ENCODE data around the gene STX8. TPM values are rescaled to one million over a fixed set of nuclear protein-coding genes. Genes with fewer than 3 reads are reported as not detected.

Gene STX8
- total and polyA plus RNA-seq, 8 donors, result 21.6 to 559 (median 75.0) TPM

GRCh38 chr17:9443811-9444210 is 131.8 kb downstream of the STX8 start:
- no peak for DNase-seq
- WGBS, 5 donors, result 81 to 94% (median 90%) methylated on average over 5 of the region's 5 CpGs
- Histone ChIP-seq H3K4me3 (no peak overlapping the region), H3K4me1 (no peaks in the 10 kb centered on the region), H3K27me3 (no peaks in the 10 kb centered on the region), H3K36me3 (no peaks in the 10 kb centered on the region), H3K27ac (no peak overlapping the region), H3K9me3 (no peaks in the 10 kb centered on the region)
- no peak for TF ChIP-seq CTCF (IDR thresholded peaks at IDR 0.05)
- TF ChIP-seq POLR2A (IDR thresholded peaks at IDR 0.05), result no peak
- intact Hi-C loops (cut with DNase I; ENCODE audit: low total_unique reads), result no loop called here

GRCh38 chr17:9439851-9440250 is 135.8 kb downstream of the STX8 start:
- H3K36me3 ChIP-seq, result no peaks in the 10 kb centered on the region
- TF ChIP-seq POLR2AphosphoS5 (IDR thresholded peaks at IDR 0.05) (no peak), EP300 (IDR thresholded peaks at IDR 0.05) (no peak), CTCF (IDR thresholded peaks at IDR 0.05) (no peak), POLR2A (IDR thresholded peaks at IDR 0.05) (no peak)
- H3K9me3 ChIP-seq, result no peaks in the 10 kb centered on the region
- intact Hi-C loops (cut with DNase I; ENCODE audit: low total_unique reads), result no loop called here
- no peaks in the 10 kb centered on the region for H3K27me3 ChIP-seq
- H3K4me1 ChIP-seq, result peaks cover 0 to 3% (median under 1%) of the 10 kb centered on the region in 4 donors
- no peak overlapping the region for H3K4me3 ChIP-seq
- no peak overlapping the region for H3K27ac ChIP-seq
- no peak for DNase-seq
- 91 to 95% (median 92%) methylated on average over 3 of the region's 3 CpGs for whole genome bisulfite sequencing, 5 donors

- 63 to 86% (median 72%) methylated on average over 1 of the region's 1 CpG for WGBS, 5 donors
- Histone ChIP-seq H3K4me3 (no peak overlapping the region), H3K4me1 (peaks cover 0 to 33% (median 15%) of the 10 kb centered on the region in 4 donors), H3K27me3 (no peaks in the 10 kb centered on the region), H3K9me3 (no peaks in the 10 kb centered on the region), H3K27ac (no peak overlapping the region), H3K36me3 (no peaks in the 10 kb centered on the region)
- intact Hi-C loops (cut with DNase I; ENCODE audit: low total_unique reads), result no loop called here
- no peak for TF ChIP-seq CTCF (IDR thresholded peaks at IDR 0.05)
- no peak for TF ChIP-seq EP300 (IDR thresholded peaks at IDR 0.05)
- no peak for TF ChIP-seq POLR2AphosphoS5 (IDR thresholded peaks at IDR 0.05)
- no peak for TF ChIP-seq POLR2A (IDR thresholded peaks at IDR 0.05)
- DNase-seq, result no peak
These were observed 139.0 kb downstream of the STX8 start for GRCh38 chr17:9436630-9437029.

- no peaks in the 10 kb centered on the region for H3K9me3 ChIP-seq
- no peaks in the 10 kb centered on the region for H3K27me3 ChIP-seq
- H3K4me3 ChIP-seq, result no peak overlapping the region
- peaks cover 0 to 37% (median 16%) of the 10 kb centered on the region in 4 donors for H3K4me1 ChIP-seq
- no peak for TF ChIP-seq EP300 (IDR thresholded peaks at IDR 0.05)
- TF ChIP-seq POLR2A (IDR thresholded peaks at IDR 0.05), result no peak
- no peak for TF ChIP-seq POLR2AphosphoS5 (IDR thresholded peaks at IDR 0.05)
- no peak for TF ChIP-seq CTCF (IDR thresholded peaks at IDR 0.05)
- intact Hi-C loops (cut with DNase I; ENCODE audit: low total_unique reads), result no loop called here
- 85 to 90% (median 88%) methylated on average over 6 of the region's 6 CpGs for WGBS, 5 donors
- no peak overlapping the region for H3K27ac ChIP-seq
- DNase-seq, result no peak
- no peaks in the 10 kb centered on the region for H3K36me3 ChIP-seq
These were observed 140.5 kb downstream of the STX8 start for GRCh38 chr17:9435165-9435564.

Measured in stomach (tissue), 9 donors.